Vagina (tissue), 2 donors: Measurements from ENCODE around the gene LHFPL4. TPM values are rescaled to one million over a fixed set of nuclear protein-coding genes. Genes with fewer than 3 reads are reported as not detected.
"Not testable (repeated sequence)": the region's sequence is repeated elsewhere in the genome, so short reads cannot be mapped to it uniquely, and the experiment has no call there.

Experiments used
- DNase-seq, 2 donors: peaks; one replicate each; pipeline ENCODE4 v3.0.0-alpha.2; 2017; ENCODE audit errors: extremely low spot score in 2 of 2
- H3K27ac ChIP-seq: fragments of 200-600 bp; sonication (generic); one replicate; pipeline ENCODE4 v1.5.1; 2019
- H3K27me3 ChIP-seq: fragments of 200-600 bp; sonication (generic); one replicate; pipeline ENCODE4 v1.5.1; 2019
- H3K36me3 ChIP-seq, 2 donors: fragments of 200-600 bp; sonication (generic); one replicate each; pipeline ENCODE4 v1.5.1; 2017 to 2019
- H3K4me1 ChIP-seq: fragments of 200-600 bp; sonication (generic); one replicate; pipeline ENCODE4 v1.5.1; 2019
- H3K4me3 ChIP-seq, 2 donors: fragments of 200-600 bp; sonication (generic); 1 replicate in 1 of 2; 2 replicates in 1 of 2; pipeline ENCODE4 v1.5.1; 2016 to 2019
- H3K9me3 ChIP-seq: fragments of 200-600 bp; sonication (generic); one replicate; pipeline ENCODE4 v1.5.1; 2019
- POLR2A ChIP-seq, 2 donors: fragments of 450-650 bp; IDR thresholded peaks; one replicate each; pipeline ENCODE4 v1.6.1; 2017; ENCODE audit warnings: antibody characterized with exemption in 2 of 2, mild to moderate bottlenecking in 2 of 2, moderate library complexity in 2 of 2
- POLR2AphosphoS5 ChIP-seq, 2 donors: sonication (generic); formaldehyde crosslinking; IDR thresholded peaks; one replicate each; pipeline ENCODE4 v1.9.0; 2017; ENCODE audit warnings: antibody characterized with exemption in 2 of 2, mild to moderate bottlenecking in 2 of 2, low read depth in 1 of 2; ENCODE audit not compliant: insufficient read depth in 1 of 2
- intact Hi-C: fragments of 100-400 bp; cut with DNase I; formaldehyde crosslinking; loops from one replicate; pipeline ENCODE4 v1.15.1; 2023
- total RNA-seq: library from RNA; depleted of rRNA; stranded (reverse); fragments of >200 nt; gene quantifications from one replicate; pipeline ENCODE4 v1.2.3, GENCODE V29; 2016
- TF ChIP-seq, protein P1 (sequence below), 3 experiments: fragments of 450-650 bp in 2 of 3; fragments of 200-600 bp in 1 of 3; sonication (generic) in 1 of 3; IDR thresholded peaks; one replicate each; pipeline ENCODE4 v1.5.1; 2017 to 2019; ENCODE audit warnings: antibody characterized with exemption in 3 of 3, mild to moderate bottlenecking in 2 of 3, moderate library complexity in 2 of 3

The LHFPL4 gene
- total RNA-seq, 1 donor from 2014 or later: not detected

DNA sequence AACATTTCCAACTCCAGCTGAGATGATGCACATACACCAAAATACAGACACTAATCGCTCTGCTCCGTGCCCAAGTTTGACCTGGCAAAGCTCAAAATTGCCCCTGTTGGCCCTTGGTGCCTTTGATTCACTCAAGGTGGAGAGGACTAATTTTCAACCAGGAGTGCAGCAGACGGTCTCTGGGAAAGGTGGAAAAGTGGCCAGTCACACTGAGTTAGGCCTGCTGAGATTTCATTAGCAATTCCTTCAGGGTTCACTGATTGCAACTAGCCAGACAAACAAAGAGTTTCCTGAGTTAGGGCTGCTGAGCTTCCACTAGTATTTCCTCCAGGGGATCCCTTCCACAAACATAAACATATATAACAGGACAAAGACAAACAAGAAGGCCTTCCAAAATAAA, 28.7 kb upstream of the LHFPL4 start:
- Histone ChIP-seq H3K27me3 (no peaks in the 10 kb centered on the region), H3K36me3 (no peaks in the 10 kb centered on the region), H3K9me3 (no peaks in the 10 kb centered on the region), H3K4me1 (no peaks in the 10 kb centered on the region), H3K4me3 (no peak overlapping the region), H3K27ac (no peak overlapping the region)
- TF ChIP-seq, protein P1, sequence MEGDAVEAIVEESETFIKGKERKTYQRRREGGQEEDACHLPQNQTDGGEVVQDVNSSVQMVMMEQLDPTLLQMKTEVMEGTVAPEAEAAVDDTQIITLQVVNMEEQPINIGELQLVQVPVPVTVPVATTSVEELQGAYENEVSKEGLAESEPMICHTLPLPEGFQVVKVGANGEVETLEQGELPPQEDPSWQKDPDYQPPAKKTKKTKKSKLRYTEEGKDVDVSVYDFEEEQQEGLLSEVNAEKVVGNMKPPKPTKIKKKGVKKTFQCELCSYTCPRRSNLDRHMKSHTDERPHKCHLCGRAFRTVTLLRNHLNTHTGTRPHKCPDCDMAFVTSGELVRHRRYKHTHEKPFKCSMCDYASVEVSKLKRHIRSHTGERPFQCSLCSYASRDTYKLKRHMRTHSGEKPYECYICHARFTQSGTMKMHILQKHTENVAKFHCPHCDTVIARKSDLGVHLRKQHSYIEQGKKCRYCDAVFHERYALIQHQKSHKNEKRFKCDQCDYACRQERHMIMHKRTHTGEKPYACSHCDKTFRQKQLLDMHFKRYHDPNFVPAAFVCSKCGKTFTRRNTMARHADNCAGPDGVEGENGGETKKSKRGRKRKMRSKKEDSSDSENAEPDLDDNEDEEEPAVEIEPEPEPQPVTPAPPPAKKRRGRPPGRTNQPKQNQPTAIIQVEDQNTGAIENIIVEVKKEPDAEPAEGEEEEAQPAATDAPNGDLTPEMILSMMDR (IDR thresholded peaks at IDR 0.05): no peak
- TF ChIP-seq POLR2AphosphoS5 (IDR thresholded peaks at IDR 0.05; ENCODE audit: insufficient read depth in 1 of 2, low read depth in 1 of 2) (no peak), POLR2A (IDR thresholded peaks at IDR 0.05) (no peak)
- DNase-seq: no peak
- intact Hi-C loops: no loop called here

GRCh38 chr3:9581742-9582141, 28.1 kb upstream of the LHFPL4 start:
- TF ChIP-seq POLR2AphosphoS5 (IDR thresholded peaks at IDR 0.05; ENCODE audit: insufficient read depth in 1 of 2, low read depth in 1 of 2) (no peak), POLR2A (IDR thresholded peaks at IDR 0.05) (no peak)
- TF ChIP-seq, protein P1 (IDR thresholded peaks at IDR 0.05): no peak
- Histone ChIP-seq H3K27ac (no peak overlapping the region), H3K36me3 (no peaks in the 10 kb centered on the region), H3K27me3 (no peaks in the 10 kb centered on the region), H3K9me3 (no peaks in the 10 kb centered on the region), H3K4me1 (no peaks in the 10 kb centered on the region), H3K4me3 (no peak overlapping the region)
- intact Hi-C loops: no loop called here
- no peak for DNase-seq

GRCh38 chr3:9569054-9569453, 15.4 kb upstream of the LHFPL4 start:
- DNase-seq: no peak
- no peak overlapping the region for H3K4me3 ChIP-seq

GRCh38 chr3:9565316-9565715, 11.7 kb upstream of the LHFPL4 start:
- intact Hi-C loops: no loop called here
- no peaks in the 10 kb centered on the region for H3K27me3 ChIP-seq
- H3K27ac ChIP-seq: no peak overlapping the region
- no peak for DNase-seq
- peaks cover 4% of the 10 kb centered on the region for H3K9me3 ChIP-seq
- TF ChIP-seq POLR2AphosphoS5 (IDR thresholded peaks at IDR 0.05; ENCODE audit: insufficient read depth in 1 of 2, low read depth in 1 of 2) (no peak), POLR2A (IDR thresholded peaks at IDR 0.05) (no peak)
- TF ChIP-seq, protein P1 (IDR thresholded peaks at IDR 0.05): no peak
- no peak overlapping the region for H3K4me3 ChIP-seq
- H3K36me3 ChIP-seq: no peaks in the 10 kb centered on the region
- H3K4me1 ChIP-seq: no peaks in the 10 kb centered on the region

More at GRCh38 chr3:9569054-9569453, 15.4 kb upstream of the LHFPL4 start:
- no peaks in the 10 kb centered on the region for H3K4me1 ChIP-seq
- no peak overlapping the region for H3K27ac ChIP-seq
- TF ChIP-seq, protein P1 (IDR thresholded peaks at IDR 0.05): no peak
- intact Hi-C loops: no loop called here
- peaks cover 4% of the 10 kb centered on the region for H3K9me3 ChIP-seq
- no peaks in the 10 kb centered on the region for H3K36me3 ChIP-seq
- no peaks in the 10 kb centered on the region for H3K27me3 ChIP-seq

DNA sequence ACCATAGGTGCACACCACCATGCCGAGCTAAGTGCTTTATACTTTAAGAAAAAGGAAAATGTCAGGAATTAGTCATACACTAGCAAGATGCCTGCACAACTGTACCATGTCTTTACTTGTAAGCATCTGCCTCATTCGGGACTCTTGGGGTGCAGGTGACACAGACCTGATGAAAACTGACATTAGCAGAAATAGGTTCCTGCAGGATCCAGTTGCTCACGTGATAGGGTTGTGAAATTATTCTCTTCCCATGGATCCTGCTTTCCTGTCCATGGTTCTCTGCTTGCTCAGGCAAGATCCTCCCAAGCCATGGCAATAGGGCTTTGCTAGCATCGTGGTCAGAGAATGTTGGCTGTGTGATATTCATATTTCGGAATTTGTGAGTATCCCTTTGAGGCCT, 10.2 kb upstream of the LHFPL4 start:
- Histone ChIP-seq H3K9me3 (peaks cover 4% of the 10 kb centered on the region), H3K4me3 (no peak overlapping the region), H3K27me3 (no peaks in the 10 kb centered on the region), H3K36me3 (no peaks in the 10 kb centered on the region), H3K27ac (no peak overlapping the region), H3K4me1 (no peaks in the 10 kb centered on the region)
- TF ChIP-seq, protein P1 (IDR thresholded peaks at IDR 0.05): no peak
- TF ChIP-seq POLR2AphosphoS5 (IDR thresholded peaks at IDR 0.05; ENCODE audit: insufficient read depth in 1 of 2, low read depth in 1 of 2): no peak
- TF ChIP-seq POLR2A (IDR thresholded peaks at IDR 0.05): no peak
- intact Hi-C loops: no loop called here
- no peak for DNase-seq

GRCh38 chr3:9560056-9560455, 6.4 kb upstream of the LHFPL4 start:
- H3K27ac ChIP-seq, H3K4me1 ChIP-seq, H3K36me3 ChIP-seq, H3K4me3 ChIP-seq, intact Hi-C loops, H3K27me3 ChIP-seq, H3K9me3 ChIP-seq, DNase-seq: not testable (repeated sequence)
